ENCODE measurements around the gene MAPK10. TPM values are rescaled to one million over a fixed set of nuclear protein-coding genes. Genes with fewer than 3 reads are reported as not detected.

MAPK10 gene
- total RNA-seq, 4 donors from 2014 or later: 0.15 to 1.5 (median 0.35) TPM; not detected in 1

DNA sequence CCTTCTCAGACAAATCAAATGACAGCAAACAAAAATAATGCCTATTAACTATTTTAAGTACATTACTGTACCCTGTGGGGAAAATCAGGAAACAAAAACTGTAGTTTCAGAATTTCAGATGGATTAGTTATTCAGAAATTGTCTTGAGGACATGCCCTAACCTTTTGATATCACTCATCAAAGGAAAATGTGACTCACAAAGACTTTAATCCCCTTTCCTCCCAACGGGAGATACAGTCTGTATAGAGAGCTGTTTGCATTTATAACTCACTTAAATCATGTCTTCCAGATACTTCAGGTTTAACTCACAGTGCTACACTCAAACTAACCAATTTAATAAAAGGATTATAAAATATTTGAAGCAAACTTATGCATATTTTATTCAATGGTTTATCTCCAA, 304.0 kb downstream of the MAPK10 start:
- H3K9me3 ChIP-seq: no peaks in the 10 kb centered on the region
- H3K27ac ChIP-seq: no peak overlapping the region
- no peak overlapping the region for H3K4me3 ChIP-seq
- H3K4me1 ChIP-seq: no peaks in the 10 kb centered on the region
- ATAC-seq: no peak
- TF ChIP-seq, protein P1, sequence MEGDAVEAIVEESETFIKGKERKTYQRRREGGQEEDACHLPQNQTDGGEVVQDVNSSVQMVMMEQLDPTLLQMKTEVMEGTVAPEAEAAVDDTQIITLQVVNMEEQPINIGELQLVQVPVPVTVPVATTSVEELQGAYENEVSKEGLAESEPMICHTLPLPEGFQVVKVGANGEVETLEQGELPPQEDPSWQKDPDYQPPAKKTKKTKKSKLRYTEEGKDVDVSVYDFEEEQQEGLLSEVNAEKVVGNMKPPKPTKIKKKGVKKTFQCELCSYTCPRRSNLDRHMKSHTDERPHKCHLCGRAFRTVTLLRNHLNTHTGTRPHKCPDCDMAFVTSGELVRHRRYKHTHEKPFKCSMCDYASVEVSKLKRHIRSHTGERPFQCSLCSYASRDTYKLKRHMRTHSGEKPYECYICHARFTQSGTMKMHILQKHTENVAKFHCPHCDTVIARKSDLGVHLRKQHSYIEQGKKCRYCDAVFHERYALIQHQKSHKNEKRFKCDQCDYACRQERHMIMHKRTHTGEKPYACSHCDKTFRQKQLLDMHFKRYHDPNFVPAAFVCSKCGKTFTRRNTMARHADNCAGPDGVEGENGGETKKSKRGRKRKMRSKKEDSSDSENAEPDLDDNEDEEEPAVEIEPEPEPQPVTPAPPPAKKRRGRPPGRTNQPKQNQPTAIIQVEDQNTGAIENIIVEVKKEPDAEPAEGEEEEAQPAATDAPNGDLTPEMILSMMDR (IDR thresholded peaks at IDR 0.05 in 4 of 5, conservative IDR thresholded peaks at IDR 0.05 in 1 of 5): no peak
- TF ChIP-seq POLR2A (IDR thresholded peaks at IDR 0.05): no peak
- in situ Hi-C loops (cut with MboI; ENCODE audit: low sequenced_read_pairs in 4 of 4): no loop called here
- no peaks in the 10 kb centered on the region for H3K36me3 ChIP-seq
- intact Hi-C loops (cut with DNase I; ENCODE audit: low total_unique reads): no loop called here
- H3K27me3 ChIP-seq: no peaks in the 10 kb centered on the region
- no peak for DNase-seq

DNA sequence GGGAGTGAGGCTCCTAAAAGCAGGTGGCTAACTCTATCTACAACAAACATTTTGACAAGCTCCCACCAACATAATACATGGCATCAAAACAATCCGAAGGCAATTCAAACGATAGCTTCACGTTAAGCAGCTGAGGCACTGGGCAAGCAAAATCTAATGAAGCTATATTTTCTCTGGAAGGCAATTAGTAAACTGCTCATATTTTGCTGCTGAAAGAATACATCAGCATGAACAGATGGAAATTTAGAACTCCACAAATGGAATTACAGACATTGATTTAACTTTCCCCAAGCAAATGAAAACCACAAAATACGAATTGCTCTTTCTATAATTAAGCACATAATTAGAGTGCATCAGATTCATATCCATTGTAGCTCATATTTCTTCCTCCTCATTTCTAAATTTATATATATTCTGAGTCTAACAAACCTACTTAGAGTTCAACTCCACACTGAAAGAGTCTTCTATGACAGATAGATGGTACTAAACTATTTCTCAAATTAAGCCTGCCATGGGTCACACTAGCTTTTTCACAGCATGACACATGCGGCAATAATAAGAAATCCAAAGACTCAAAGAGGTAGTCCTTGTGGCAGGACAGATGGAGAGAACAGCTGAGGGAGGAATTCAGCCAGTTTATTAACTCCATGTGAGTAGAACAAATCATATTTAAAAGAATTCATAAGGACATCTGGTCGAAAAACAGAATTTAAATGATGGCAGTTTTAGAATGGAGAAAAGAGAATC, 305.4 kb downstream of the MAPK10 start:
- H3K27ac ChIP-seq: no peak overlapping the region
- H3K27me3 ChIP-seq: no peaks in the 10 kb centered on the region
- TF ChIP-seq POLR2A (IDR thresholded peaks at IDR 0.05): no peak
- TF ChIP-seq, protein P1 (IDR thresholded peaks at IDR 0.05 in 4 of 5, conservative IDR thresholded peaks at IDR 0.05 in 1 of 5): no peak
- intact Hi-C loops (cut with DNase I; ENCODE audit: low total_unique reads): no loop called here
- H3K4me1 ChIP-seq: no peaks in the 10 kb centered on the region
- H3K36me3 ChIP-seq: no peaks in the 10 kb centered on the region
- ATAC-seq (no peak), DNase-seq (no peak)
- H3K4me3 ChIP-seq: no peak overlapping the region
- no peaks in the 10 kb centered on the region for H3K9me3 ChIP-seq
- in situ Hi-C loops (cut with MboI; ENCODE audit: low sequenced_read_pairs in 4 of 4): no loop called here

DNA sequence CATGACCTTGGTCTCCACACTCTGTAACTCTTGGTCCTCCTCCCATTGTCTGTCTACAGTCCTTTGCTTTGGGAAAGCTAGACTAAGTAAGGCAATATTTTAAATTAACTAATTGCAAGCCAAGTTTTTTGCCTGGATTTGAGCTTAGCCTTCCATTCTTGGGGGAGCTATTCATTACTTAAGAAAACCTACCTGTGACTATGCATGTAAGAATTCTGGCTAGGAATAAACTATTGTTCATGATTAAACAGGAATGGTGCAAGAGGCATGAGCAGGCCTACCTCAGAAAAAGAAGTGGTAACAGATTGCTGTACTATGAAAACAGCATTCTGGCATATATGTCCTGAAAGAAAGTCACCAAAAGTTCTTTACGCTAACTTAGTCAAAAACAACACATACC, 309.4 kb downstream of the MAPK10 start:
- intact Hi-C loops (cut with DNase I; ENCODE audit: low total_unique reads) (no loop called here), in situ Hi-C loops (cut with MboI; ENCODE audit: low sequenced_read_pairs in 4 of 4) (no loop called here)
- DNase-seq (no peak), ATAC-seq (no peak)
- Histone ChIP-seq H3K4me3 (no peak overlapping the region), H3K4me1 (no peaks in the 10 kb centered on the region), H3K27ac (no peak overlapping the region), H3K9me3 (no peaks in the 10 kb centered on the region), H3K36me3 (no peaks in the 10 kb centered on the region), H3K27me3 (no peaks in the 10 kb centered on the region)
- no peak for TF ChIP-seq POLR2A (IDR thresholded peaks at IDR 0.05)
- TF ChIP-seq, protein P1 (IDR thresholded peaks at IDR 0.05 in 4 of 5, conservative IDR thresholded peaks at IDR 0.05 in 1 of 5): no peak

DNA sequence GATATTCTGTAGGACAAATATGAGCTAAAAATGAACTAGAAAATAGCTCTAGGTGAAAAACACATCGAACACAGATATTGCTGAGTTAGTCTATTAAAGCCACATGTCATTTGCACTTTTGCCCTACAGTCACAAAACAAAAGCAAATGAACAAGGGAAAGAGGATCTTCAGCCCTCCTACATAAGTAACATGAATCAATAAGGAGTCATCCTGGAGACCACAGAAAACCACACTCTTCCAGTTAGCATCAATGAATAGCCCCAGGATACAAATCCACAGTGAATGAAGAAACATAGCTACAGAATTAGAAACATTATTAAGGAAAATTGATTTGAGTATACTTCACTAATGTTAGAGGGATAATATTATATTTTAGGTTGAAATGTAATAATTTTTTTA, 311.4 kb downstream of the MAPK10 start:
- intact Hi-C loops (cut with DNase I; ENCODE audit: low total_unique reads) (loop anchor here (10.0 kb wide), 2 partner anchors 254 to 964 kb away; no protein-coding TSS in a partner anchor), in situ Hi-C loops (cut with MboI; ENCODE audit: low sequenced_read_pairs in 4 of 4) (loop anchor here in 1 of 4 donors (10.0 kb wide), 1 partner anchor 964 kb away; no protein-coding TSS in a partner anchor)
- TF ChIP-seq, protein P1 (IDR thresholded peaks at IDR 0.05 in 4 of 5, conservative IDR thresholded peaks at IDR 0.05 in 1 of 5): no peak
- no peak for TF ChIP-seq POLR2A (IDR thresholded peaks at IDR 0.05)

More for the DNA sequence above, 311.4 kb downstream of the MAPK10 start:
- DNase-seq: no peak
- no peak overlapping the region for H3K27ac ChIP-seq
- no peaks in the 10 kb centered on the region for H3K36me3 ChIP-seq
- H3K9me3 ChIP-seq: no peaks in the 10 kb centered on the region
- peaks cover 0 to 4% of the 10 kb centered on the region in 2 donors for H3K4me1 ChIP-seq
- no peak for ATAC-seq
- no peak overlapping the region for H3K4me3 ChIP-seq
- H3K27me3 ChIP-seq: no peaks in the 10 kb centered on the region
